ENCODE data around the gene DNAAF1. TPM values are rescaled to one million over a fixed set of nuclear protein-coding genes. Genes with fewer than 3 reads are reported as not detected.
"Not testable (repeated sequence)": the region's sequence is repeated elsewhere in the genome, so short reads cannot be mapped to it uniquely, and the experiment has no call there.

DNAAF1 gene
- total and polyA plus RNA-seq, 2 experiments from 2014 or later: 0.42 TPM

- no peak for TF ChIP-seq REST (IDR thresholded peaks at IDR 0.05; ENCODE audit: unreplicated experiment)
- TF ChIP-seq NANOG (IDR thresholded peaks at IDR 0.05; ENCODE audit: borderline replicate concordance): no peak
- no peak for TF ChIP-seq CREB1 (CRISPR knock-in tag; IDR thresholded peaks at IDR 0.05; ENCODE audit: low read depth)
- no peak for TF ChIP-seq ETS1 (IDR thresholded peaks at IDR 0.05)
- TF ChIP-seq POLR2AphosphoS5 (IDR thresholded peaks at IDR 0.05; ENCODE audit: low read depth): no peak
- no peak for TF ChIP-seq EZH2 (IDR thresholded peaks at IDR 0.05; ENCODE audit: low read depth, unreplicated experiment)
These were observed 33.6 kb upstream of the DNAAF1 start (continued) for GRCh38 chr16:84111525-84111924.

- not testable (repeated sequence) for H3K27me3 ChIP-seq (ENCODE audit: insufficient read depth); H3K4me3 ChIP-seq; H3K36me3 ChIP-seq (ENCODE audit: insufficient read depth); H3K4me2 ChIP-seq; H3K4me3 Mint-ChIP-seq; H3F3A ChIP-seq (replicated peaks; ENCODE audit: low read depth); ATAC-seq; H3K27me3 Mint-ChIP-seq (ENCODE audit: insufficient read depth, low read depth, poor library complexity); H3K9me2 ChIP-seq (ENCODE audit: insufficient read depth); H3K9me3 Mint-ChIP-seq; H3K36me3 Mint-ChIP-seq (ENCODE audit: low read depth); H2AFZ ChIP-seq; H3K27ac Mint-ChIP-seq; H3K4me1 Mint-ChIP-seq
- peak overlapping the region; percentile 17; the same call in 1 of the 2 replicates for H3K27ac ChIP-seq (ENCODE audit: low read depth)
- peaks cover 93% of the 10 kb centered on the region for H3K79me2 ChIP-seq (replicated peaks; ENCODE audit: insufficient read depth)
- DNase-seq (ENCODE audit: low spot score): peak; percentile 34
- peaks cover 11% of the 10 kb centered on the region for H3K4me1 ChIP-seq (ENCODE audit: insufficient read depth)
- peaks cover 31% of the 10 kb centered on the region; the same call in 1 of the 2 replicates for H4K20me1 ChIP-seq (replicated peaks; ENCODE audit: insufficient read depth)
These were observed 33.2 kb upstream of the DNAAF1 start for GRCh38 chr16:84111949-84112348.

GRCh38 chr16:84115919-84116719, 29.0 kb upstream of the DNAAF1 start:
- peaks cover 52% of the 10 kb centered on the region for H3K79me2 ChIP-seq (replicated peaks; ENCODE audit: insufficient read depth)
- no peak for DNase-seq (ENCODE audit: low spot score)
- Mint-ChIP-seq H3K4me3 (peak overlapping the region; percentile 89), H3K27me3 (ENCODE audit: insufficient read depth, low read depth, poor library complexity) (no peaks in the 10 kb centered on the region), H3K9me3 (no peaks in the 10 kb centered on the region), H3K4me1 (peaks cover 11% of the 10 kb centered on the region; the same call in 2 of the 3 replicates), H3K36me3 (ENCODE audit: low read depth) (no peaks in the 10 kb centered on the region), H3K27ac (peak overlapping the region; percentile 98)
- peaks cover 17% of the 10 kb centered on the region for H3K4me1 ChIP-seq (ENCODE audit: insufficient read depth)
- peak overlapping the region; percentile 93 for H3K4me3 ChIP-seq
- H3K9me2 ChIP-seq (ENCODE audit: insufficient read depth): no peaks in the 10 kb centered on the region
- H3F3A ChIP-seq (replicated peaks; ENCODE audit: low read depth): peaks cover 3% of the 10 kb centered on the region; the same call in 1 of the 2 replicates
- H3K27me3 ChIP-seq (ENCODE audit: insufficient read depth): no peaks in the 10 kb centered on the region
- H3K4me2 ChIP-seq: peak overlapping the region; percentile 98
- no peak; the same call in 2 of the 3 replicates for ATAC-seq
- H2AFZ ChIP-seq: peak overlapping the region; percentile 95
- H3K27ac ChIP-seq (ENCODE audit: low read depth): peak overlapping the region; percentile 97
- 0 out of 4 replicates have a peak, but pooled peaks of 1 of the 2 experiments have one; percentile 18 for TF ChIP-seq CTCF (conservative IDR thresholded peaks at IDR 0.05; ENCODE audit: low read depth in 2 of 2)
- no peak for TF ChIP-seq ZNF331 (CRISPR knock-in tag; IDR thresholded peaks at IDR 0.05; ENCODE audit: low read depth)
- H4K20me1 ChIP-seq (replicated peaks; ENCODE audit: insufficient read depth): peaks cover 12% of the 10 kb centered on the region; the same call in 1 of the 2 replicates
- no peaks in the 10 kb centered on the region for H3K36me3 ChIP-seq (ENCODE audit: insufficient read depth)
